COLO829 (cell line): ENCODE results near the gene PCDHGA8.
"Not testable (repeated sequence)": the region's sequence is repeated elsewhere in the genome, so short reads cannot be mapped to it uniquely, and the experiment has no call there.

Experiments
- DNase-seq: peaks from one replicate; pipeline ENCODE4 v3.0.0; 2012; ENCODE audit warnings: low spot score

PCDHGA8 gene

GRCh38 chr5:141403387-141403786, 11.0 kb downstream of the PCDHGA8 start:
- no peak for DNase-seq

- DNase-seq, result not testable (repeated sequence)
Measured at GRCh38 chr5:141407790-141408505, 15.5 kb downstream of the PCDHGA8 start, which contains the start of gene PCDHGB6. Gene PCDHGB6, plus strand, starts transcription at chr5:141408021. Its CDS starts 182 bp downstream, at chr5:141408203.

GRCh38 chr5:141409598-141410306, 17.3 kb downstream of the PCDHGA8 start:
- no peak for DNase-seq

- DNase-seq, result no peak
Measured at GRCh38 chr5:141411575-141411974, 19.1 kb downstream of the PCDHGA8 start.

GRCh38 chr5:141412854-141413539, 20.6 kb downstream of the PCDHGA8 start, which contains the start of gene PCDHGA10:
Gene PCDHGA10, plus strand, starts transcription at chr5:141412987. Its CDS starts 189 bp downstream, at chr5:141413176.
- no peak for DNase-seq

- no peak for DNase-seq
Measured at GRCh38 chr5:141413540-141414069, 21.2 kb downstream of the PCDHGA8 start.

GRCh38 chr5:141414548-141415274, 22.3 kb downstream of the PCDHGA8 start:
- DNase-seq, result not testable (repeated sequence)

GRCh38 chr5:141415275-141415618, 22.8 kb downstream of the PCDHGA8 start:
- not testable (repeated sequence) for DNase-seq

- DNase-seq, result not testable (repeated sequence)
Measured at GRCh38 chr5:141417494-141418172, 25.2 kb downstream of the PCDHGA8 start, which contains the start of gene PCDHGB7. Gene PCDHGB7, plus strand, starts transcription at chr5:141417677. Its CDS starts 183 bp downstream, at chr5:141417860.

- DNase-seq, result no peak
Measured at GRCh38 chr5:141419074-141419880, 26.8 kb downstream of the PCDHGA8 start.

- DNase-seq, result peak; percentile 13
Measured at GRCh38 chr5:141420855-141421488, 28.5 kb downstream of the PCDHGA8 start, which contains the start of gene PCDHGA11. Gene PCDHGA11, plus strand, starts transcription at chr5:141421051. Its CDS starts 177 bp downstream, at chr5:141421228.

- no peak for DNase-seq
Measured at GRCh38 chr5:141421489-141421855, 29.0 kb downstream of the PCDHGA8 start.

- DNase-seq, result no peak
Measured at GRCh38 chr5:141422742-141423291, 30.4 kb downstream of the PCDHGA8 start.

- no peak for DNase-seq
Measured at GRCh38 chr5:141427783-141428426, 35.5 kb downstream of the PCDHGA8 start.

- DNase-seq, result no peak
Measured at GRCh38 chr5:141430332-141431113, 38.1 kb downstream of the PCDHGA8 start, which contains the start of gene PCDHGA12. Gene PCDHGA12, plus strand, starts transcription at chr5:141430507. Its CDS starts 253 bp downstream, at chr5:141430760.

- DNase-seq, result no peak
Measured at GRCh38 chr5:141431286-141431685, 38.9 kb downstream of the PCDHGA8 start.

- DNase-seq, result not testable (repeated sequence)
Measured at GRCh38 chr5:141432308-141432707, 39.9 kb downstream of the PCDHGA8 start.

- DNase-seq, result not testable (repeated sequence)
Measured at GRCh38 chr5:141432726-141433125, 40.3 kb downstream of the PCDHGA8 start.
